ENCODE measurements around the gene C1QL4. TPM values are rescaled to one million over a fixed set of nuclear protein-coding genes. Genes with fewer than 3 reads are reported as not detected.
A peak's percentile ranks its signal among the peaks of the same experiment; 100 is the strongest.

Gene C1QL4
- total RNA-seq, 4 donors from 2014 or later, result not detected

DNA sequence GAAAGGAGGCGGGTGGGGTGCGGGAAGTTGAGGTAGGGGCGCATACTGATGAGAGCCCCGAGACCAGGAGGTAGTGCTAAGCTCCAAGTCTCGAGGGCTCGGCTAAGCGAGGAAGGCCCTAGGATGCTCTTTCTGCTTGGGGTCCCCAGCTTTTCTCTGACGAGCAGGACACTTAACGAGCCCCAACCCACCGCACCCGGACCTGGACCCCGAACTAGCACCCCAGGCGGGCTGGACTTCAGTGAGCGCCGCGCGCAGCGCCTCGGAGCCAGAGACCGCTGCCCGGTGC, 4.7 kb upstream of the C1QL4 start:
- Histone ChIP-seq H3K4me1 (peaks cover 41 to 56% (median 45%) of the 10 kb centered on the region in 3 donors), H3K27ac (no peak overlapping the region), H3K4me3 (peak overlapping the region in 3 of 4 donors; percentile 41 to 70 (median 46)), H3K27me3 (peaks cover 12 to 100% (median 32%) of the 10 kb centered on the region in 4 donors), H3K9me3 (no peaks in the 10 kb centered on the region), H3K36me3 (no peaks in the 10 kb centered on the region)
- TF ChIP-seq POLR2A (IDR thresholded peaks at IDR 0.05), result no peak
- no peak for TF ChIP-seq CTCF (IDR thresholded peaks at IDR 0.05)
- intact Hi-C loops (cut with DNase I), result no loop called here
- 44 to 80% methylated on average over 1 to 20 of the region's 21 CpGs for WGBS, 2 donors
- no peak for DNase-seq

- no peak for TF ChIP-seq POLR2A (IDR thresholded peaks at IDR 0.05)
- no peak for TF ChIP-seq CTCF (IDR thresholded peaks at IDR 0.05)
- H3K27me3 ChIP-seq, result peaks cover 17 to 100% (median 32%) of the 10 kb centered on the region in 4 donors
- intact Hi-C loops (cut with DNase I), result no loop called here
- no peak overlapping the region for H3K4me3 ChIP-seq
- peaks cover 38 to 56% (median 45%) of the 10 kb centered on the region in 3 donors for H3K4me1 ChIP-seq
- no peak for DNase-seq
- H3K9me3 ChIP-seq, result no peaks in the 10 kb centered on the region
- 51 to 54% methylated on average over 7 to 14 of the region's 14 CpGs for WGBS, 2 donors
- H3K27ac ChIP-seq, result no peak overlapping the region
- no peaks in the 10 kb centered on the region for H3K36me3 ChIP-seq
These were observed 4.2 kb upstream of the C1QL4 start for GRCh38 chr12:49340971-49341776.

DNA sequence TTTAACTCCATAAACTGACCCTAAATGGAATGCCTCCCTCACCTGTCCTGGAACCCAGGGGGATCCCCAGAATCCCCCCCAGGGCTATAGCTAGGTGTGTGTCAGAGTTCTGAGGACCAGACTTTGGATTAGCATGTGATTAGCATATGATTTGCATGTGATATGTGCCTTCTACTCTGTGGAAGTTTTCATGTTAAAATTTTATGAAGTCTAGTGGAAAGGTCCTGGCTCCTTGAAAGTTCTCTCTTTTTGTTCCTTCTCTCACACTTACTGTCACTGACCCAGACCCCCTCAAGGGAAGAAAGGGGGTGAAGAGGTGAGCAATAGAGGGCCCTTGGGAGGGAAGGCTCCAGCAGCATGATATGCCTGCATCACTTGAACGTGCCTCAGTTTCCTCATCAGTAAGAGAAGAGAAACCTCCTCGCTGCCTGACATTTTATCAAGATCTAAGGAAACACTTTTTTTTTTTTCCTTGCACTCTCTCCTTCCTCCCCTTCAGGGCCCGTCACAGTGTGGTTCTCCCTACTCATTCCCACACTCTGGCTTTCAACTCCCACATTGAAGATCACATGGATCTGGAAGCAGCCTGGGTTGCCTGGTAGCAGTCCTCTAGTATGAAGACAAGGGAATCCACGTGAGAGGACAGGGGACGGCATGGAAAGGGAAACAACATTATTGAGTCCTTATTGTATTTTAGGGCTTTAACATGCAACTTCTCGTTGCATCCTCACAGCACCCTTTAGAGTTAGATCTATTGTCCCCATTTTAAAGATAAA, 3.3 kb upstream of the C1QL4 start:
- TF ChIP-seq CTCF (IDR thresholded peaks at IDR 0.05) (no peak), POLR2A (IDR thresholded peaks at IDR 0.05) (no peak)

DNA sequence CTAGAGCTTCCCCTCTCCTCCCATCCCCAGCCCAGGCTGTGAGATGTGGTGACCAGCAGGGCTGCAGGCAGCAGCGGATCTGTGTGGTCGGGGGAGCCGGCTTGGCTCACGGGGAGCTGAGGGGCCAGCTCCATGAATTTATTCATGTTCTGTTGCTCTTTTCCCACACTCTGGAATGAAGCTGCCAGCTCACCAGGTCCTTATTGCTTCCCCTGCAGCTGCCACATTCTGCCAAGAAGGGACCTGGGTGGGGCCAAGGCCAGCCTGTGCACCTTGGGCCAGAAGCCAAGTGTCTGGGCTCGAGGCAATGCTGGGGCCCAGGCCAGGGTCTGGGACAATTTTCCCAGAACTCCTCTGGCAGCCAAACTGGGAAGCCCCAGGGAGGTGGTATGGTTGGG, 2.5 kb upstream of the C1QL4 start:
- intact Hi-C loops (cut with DNase I), result loop anchor here (5.0 kb wide), 1 partner anchor 47 kb away; no protein-coding TSS in a partner anchor

More for the DNA sequence above, 3.3 kb upstream of the C1QL4 start:
- peaks cover 21 to 100% (median 31%) of the 10 kb centered on the region in 4 donors for H3K27me3 ChIP-seq
- H3K4me3 ChIP-seq, result no peak overlapping the region
- H3K4me1 ChIP-seq, result peaks cover 29 to 50% (median 36%) of the 10 kb centered on the region in 3 donors
- WGBS, 2 donors, result 56 to 64% methylated on average over 6 of the region's 6 CpGs
- no peak for DNase-seq
- no peaks in the 10 kb centered on the region for H3K9me3 ChIP-seq
- H3K36me3 ChIP-seq, result no peaks in the 10 kb centered on the region
- intact Hi-C loops (cut with DNase I), result no loop called here
- H3K27ac ChIP-seq, result no peak overlapping the region

More for the DNA sequence above, 2.5 kb upstream of the C1QL4 start:
- Histone ChIP-seq H3K4me1 (peaks cover 25 to 43% (median 30%) of the 10 kb centered on the region in 3 donors), H3K9me3 (no peaks in the 10 kb centered on the region), H3K27ac (no peak overlapping the region), H3K27me3 (peaks cover 13 to 100% (median 29%) of the 10 kb centered on the region in 4 donors), H3K4me3 (no peak overlapping the region), H3K36me3 (no peaks in the 10 kb centered on the region)
- 45 to 49% methylated on average over 4 to 5 of the region's 5 CpGs for WGBS, 2 donors
- TF ChIP-seq CTCF (IDR thresholded peaks at IDR 0.05), result no peak
- no peak for TF ChIP-seq POLR2A (IDR thresholded peaks at IDR 0.05)
- no peak for DNase-seq

All from esophagus squamous epithelium (tissue), 5 donors.